ENCODE measurements around the gene CFAP65.

The CFAP65 gene

GRCh38 chr2:219021591-219021990 is 19.7 kb downstream of the CFAP65 start:
- Histone ChIP-seq H3K27ac (ENCODE audit: low read depth, low read length, severe bottlenecking) (no peak overlapping the region), H3K4me1 (ENCODE audit: control insufficient read depth, insufficient read depth, low read length, poor library complexity, severe bottlenecking) (no peaks in the 10 kb centered on the region), H3K4me3 (ENCODE audit: extremely low read depth, insufficient read depth, low read length, poor library complexity, severe bottlenecking) (no peak overlapping the region), H3K36me3 (ENCODE audit: control insufficient read depth, insufficient read depth, low read length) (no peaks in the 10 kb centered on the region), H3K9me3 (ENCODE audit: control insufficient read depth, low read length) (no peaks in the 10 kb centered on the region)
- WGBS, 2 experiments (ENCODE audit: insufficient coverage in 2 of 2): 80 to 90% methylated on average over 8 to 9 of the region's 9 CpGs

GRCh38 chr2:219020604-219021365 is 20.5 kb downstream of the CFAP65 start:
- Histone ChIP-seq H3K9me3 (ENCODE audit: control insufficient read depth, low read length) (no peaks in the 10 kb centered on the region), H3K36me3 (ENCODE audit: control insufficient read depth, insufficient read depth, low read length) (no peaks in the 10 kb centered on the region), H3K27ac (ENCODE audit: low read depth, low read length, severe bottlenecking) (no peak overlapping the region), H3K4me3 (ENCODE audit: extremely low read depth, insufficient read depth, low read length, poor library complexity, severe bottlenecking) (no peak overlapping the region), H3K4me1 (ENCODE audit: control insufficient read depth, insufficient read depth, low read length, poor library complexity, severe bottlenecking) (no peaks in the 10 kb centered on the region)
- 85 to 88% methylated on average over 6 to 7 of the region's 11 CpGs for WGBS, 2 experiments (ENCODE audit: insufficient coverage in 2 of 2)

DNA sequence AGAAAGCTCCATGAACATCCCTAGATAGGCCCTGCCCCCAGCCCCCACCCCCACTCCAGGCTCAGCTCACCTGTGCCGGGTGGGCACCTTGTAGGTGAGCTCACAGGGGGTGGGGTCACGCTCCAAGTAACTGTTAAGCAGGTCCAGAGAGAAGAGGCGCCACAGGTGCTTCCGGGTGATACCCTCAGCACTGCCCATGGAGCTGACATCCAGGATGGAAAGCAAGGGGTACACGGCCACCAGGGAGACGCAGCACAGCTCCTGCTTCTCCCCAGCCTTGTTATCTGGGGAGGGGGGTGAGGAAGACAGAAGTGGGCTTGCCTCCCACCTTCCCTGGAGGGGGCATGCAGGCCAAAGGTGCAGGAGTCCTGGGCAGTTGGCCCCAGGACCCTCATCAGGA is 21.9 kb downstream of the CFAP65 start:
- Histone ChIP-seq H3K9me3 (ENCODE audit: control insufficient read depth, low read length) (no peaks in the 10 kb centered on the region), H3K27ac (ENCODE audit: low read depth, low read length, severe bottlenecking) (no peak overlapping the region), H3K4me3 (ENCODE audit: extremely low read depth, insufficient read depth, low read length, poor library complexity, severe bottlenecking) (no peak overlapping the region), H3K4me1 (ENCODE audit: control insufficient read depth, insufficient read depth, low read length, poor library complexity, severe bottlenecking) (no peaks in the 10 kb centered on the region), H3K36me3 (ENCODE audit: control insufficient read depth, insufficient read depth, low read length) (no peaks in the 10 kb centered on the region)
- 75 to 81% methylated on average over 5 to 6 of the region's 6 CpGs for WGBS, 2 experiments (ENCODE audit: insufficient coverage in 2 of 2)

DNA sequence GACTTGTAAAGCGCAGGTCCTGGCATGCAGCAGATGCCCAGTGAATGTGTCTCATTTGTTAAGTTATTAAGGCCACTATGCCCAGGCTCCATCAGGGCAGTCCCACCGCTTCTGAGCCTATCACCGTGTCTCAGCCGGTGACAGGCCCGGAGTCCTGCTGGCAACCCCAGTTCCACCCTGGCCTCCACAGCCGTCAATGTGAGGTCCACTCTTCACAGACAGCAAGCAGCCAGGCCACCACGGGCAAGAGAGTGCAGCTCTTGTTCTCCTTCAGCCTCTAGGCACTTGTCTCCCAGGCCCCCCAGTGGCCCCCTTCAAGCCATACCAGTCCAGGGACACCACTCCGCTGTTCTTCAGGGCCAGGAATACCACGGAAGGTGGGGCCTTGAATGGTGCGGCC is 22.6 kb downstream of the CFAP65 start:
- no peaks in the 10 kb centered on the region for H3K36me3 ChIP-seq (ENCODE audit: control insufficient read depth, insufficient read depth, low read length)
- no peak overlapping the region for H3K27ac ChIP-seq (ENCODE audit: low read depth, low read length, severe bottlenecking)
- no peaks in the 10 kb centered on the region for H3K4me1 ChIP-seq (ENCODE audit: control insufficient read depth, insufficient read depth, low read length, poor library complexity, severe bottlenecking)
- WGBS, 2 experiments (ENCODE audit: insufficient coverage in 2 of 2): 87 to 92% methylated on average over 10 of the region's 10 CpGs
- H3K4me3 ChIP-seq (ENCODE audit: extremely low read depth, insufficient read depth, low read length, poor library complexity, severe bottlenecking): no peak overlapping the region
- no peaks in the 10 kb centered on the region for H3K9me3 ChIP-seq (ENCODE audit: control insufficient read depth, low read length)

DNA sequence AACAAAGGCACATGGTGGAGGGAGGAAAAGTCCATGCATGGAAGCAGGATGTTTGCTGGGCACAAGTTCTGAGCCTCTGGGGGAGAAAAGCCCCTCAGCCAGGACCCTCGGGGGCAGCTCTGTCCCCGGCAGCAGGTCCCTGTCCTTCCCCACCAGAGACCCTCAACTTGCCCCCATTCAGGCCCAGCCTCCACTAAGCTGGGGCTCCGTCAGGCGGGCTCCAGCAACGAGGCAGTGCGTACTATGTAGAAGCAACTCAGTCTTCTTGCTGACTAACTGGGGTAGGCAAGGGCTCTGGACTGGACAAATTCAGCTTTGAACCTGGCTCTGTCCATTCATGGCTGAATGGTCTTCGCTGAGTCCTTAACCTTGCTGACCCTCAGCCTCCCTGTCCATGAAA is 23.0 kb downstream of the CFAP65 start:
- 78 to 95% methylated on average over 5 to 7 of the region's 7 CpGs for WGBS, 2 experiments (ENCODE audit: insufficient coverage in 2 of 2)
- no peaks in the 10 kb centered on the region for H3K36me3 ChIP-seq (ENCODE audit: control insufficient read depth, insufficient read depth, low read length)
- no peak overlapping the region for H3K4me3 ChIP-seq (ENCODE audit: extremely low read depth, insufficient read depth, low read length, poor library complexity, severe bottlenecking)
- H3K27ac ChIP-seq (ENCODE audit: low read depth, low read length, severe bottlenecking): no peak overlapping the region
- no peaks in the 10 kb centered on the region for H3K4me1 ChIP-seq (ENCODE audit: control insufficient read depth, insufficient read depth, low read length, poor library complexity, severe bottlenecking)
- H3K9me3 ChIP-seq (ENCODE audit: control insufficient read depth, low read length): no peaks in the 10 kb centered on the region

DNA sequence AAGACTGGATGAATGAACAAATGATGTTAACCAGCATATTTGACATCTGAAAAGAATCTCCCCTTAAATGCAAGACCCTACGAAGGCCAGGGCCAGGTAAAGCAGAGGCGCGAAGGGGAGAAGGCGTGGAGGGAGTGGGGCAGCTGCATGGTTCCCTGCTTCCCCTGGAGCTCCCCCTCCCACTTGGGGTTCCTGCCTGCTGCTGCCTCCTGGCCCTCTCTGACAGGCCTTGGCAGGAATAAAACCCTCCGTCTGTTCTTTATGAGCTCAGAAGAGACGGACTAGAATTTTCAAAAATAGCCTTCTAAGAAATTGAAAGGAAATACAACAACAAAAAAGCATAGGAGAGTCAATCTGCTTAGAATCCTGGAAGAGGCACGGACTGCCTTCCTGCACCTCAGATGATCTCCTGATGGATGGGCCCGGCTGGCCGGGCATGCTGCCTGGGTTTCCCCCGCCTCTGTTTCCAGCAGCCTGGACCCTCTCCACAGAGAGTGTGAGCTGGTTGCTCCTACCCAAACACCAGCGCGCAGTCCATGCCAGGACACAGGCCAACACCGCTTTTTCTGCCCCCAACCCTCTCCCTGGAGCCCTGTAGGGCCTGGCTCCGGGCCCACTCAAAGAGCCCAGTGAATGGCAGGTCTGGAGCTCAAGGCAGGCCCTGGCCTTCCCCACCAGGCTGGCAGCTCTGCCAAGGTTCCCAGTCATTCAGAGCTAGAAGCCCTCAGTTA is 23.9 kb downstream of the CFAP65 start:
- H3K4me1 ChIP-seq (ENCODE audit: control insufficient read depth, insufficient read depth, low read length, poor library complexity, severe bottlenecking): no peaks in the 10 kb centered on the region
- H3K4me3 ChIP-seq (ENCODE audit: extremely low read depth, insufficient read depth, low read length, poor library complexity, severe bottlenecking): no peak overlapping the region
- H3K27ac ChIP-seq (ENCODE audit: low read depth, low read length, severe bottlenecking): no peak overlapping the region
- WGBS, 2 experiments (ENCODE audit: insufficient coverage in 2 of 2): 84 to 88% methylated on average over 8 to 9 of the region's 14 CpGs
- no peaks in the 10 kb centered on the region for H3K9me3 ChIP-seq (ENCODE audit: control insufficient read depth, low read length)
- H3K36me3 ChIP-seq (ENCODE audit: control insufficient read depth, insufficient read depth, low read length): no peaks in the 10 kb centered on the region

- Histone ChIP-seq H3K9me3 (ENCODE audit: control insufficient read depth, low read length) (no peaks in the 10 kb centered on the region), H3K36me3 (ENCODE audit: control insufficient read depth, insufficient read depth, low read length) (no peaks in the 10 kb centered on the region), H3K4me1 (ENCODE audit: control insufficient read depth, insufficient read depth, low read length, poor library complexity, severe bottlenecking) (no peaks in the 10 kb centered on the region), H3K4me3 (ENCODE audit: extremely low read depth, insufficient read depth, low read length, poor library complexity, severe bottlenecking) (no peak overlapping the region), H3K27ac (ENCODE audit: low read depth, low read length, severe bottlenecking) (no peak overlapping the region)
- 90 to 93% methylated on average over 9 to 11 of the region's 11 CpGs for whole genome bisulfite sequencing, 2 experiments (ENCODE audit: insufficient coverage in 2 of 2)
These were observed 24.6 kb downstream of the CFAP65 start for GRCh38 chr2:219016721-219017120.

DNA sequence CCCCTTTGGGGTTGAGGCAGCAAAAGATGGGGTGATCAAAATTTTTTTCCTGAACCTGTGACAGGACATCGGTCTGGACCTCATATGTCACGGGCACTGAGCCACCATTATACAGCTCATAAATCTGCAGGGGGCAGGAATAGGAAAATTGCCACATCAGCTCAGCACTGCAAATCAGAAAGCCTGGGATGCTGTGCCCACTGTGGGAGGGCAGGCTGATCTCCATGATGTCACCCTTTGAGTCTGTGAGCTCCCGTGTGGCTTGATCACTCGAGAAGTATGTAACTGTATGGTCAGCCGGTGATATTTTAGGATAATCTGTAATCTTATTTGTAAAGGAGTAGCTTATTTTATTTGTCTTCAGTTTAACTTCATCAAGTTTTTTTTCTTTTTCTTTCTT is 30.4 kb downstream of the CFAP65 start:
- Histone ChIP-seq H3K27ac (ENCODE audit: low read depth, low read length, severe bottlenecking) (no peak overlapping the region), H3K36me3 (ENCODE audit: control insufficient read depth, insufficient read depth, low read length) (no peaks in the 10 kb centered on the region), H3K9me3 (ENCODE audit: control insufficient read depth, low read length) (no peaks in the 10 kb centered on the region), H3K4me3 (ENCODE audit: extremely low read depth, insufficient read depth, low read length, poor library complexity, severe bottlenecking) (no peak overlapping the region), H3K4me1 (ENCODE audit: control insufficient read depth, insufficient read depth, low read length, poor library complexity, severe bottlenecking) (no peaks in the 10 kb centered on the region)
- 94 to 100% methylated on average over 2 of the region's 5 CpGs for WGBS, 2 experiments (ENCODE audit: insufficient coverage in 2 of 2)

DNA sequence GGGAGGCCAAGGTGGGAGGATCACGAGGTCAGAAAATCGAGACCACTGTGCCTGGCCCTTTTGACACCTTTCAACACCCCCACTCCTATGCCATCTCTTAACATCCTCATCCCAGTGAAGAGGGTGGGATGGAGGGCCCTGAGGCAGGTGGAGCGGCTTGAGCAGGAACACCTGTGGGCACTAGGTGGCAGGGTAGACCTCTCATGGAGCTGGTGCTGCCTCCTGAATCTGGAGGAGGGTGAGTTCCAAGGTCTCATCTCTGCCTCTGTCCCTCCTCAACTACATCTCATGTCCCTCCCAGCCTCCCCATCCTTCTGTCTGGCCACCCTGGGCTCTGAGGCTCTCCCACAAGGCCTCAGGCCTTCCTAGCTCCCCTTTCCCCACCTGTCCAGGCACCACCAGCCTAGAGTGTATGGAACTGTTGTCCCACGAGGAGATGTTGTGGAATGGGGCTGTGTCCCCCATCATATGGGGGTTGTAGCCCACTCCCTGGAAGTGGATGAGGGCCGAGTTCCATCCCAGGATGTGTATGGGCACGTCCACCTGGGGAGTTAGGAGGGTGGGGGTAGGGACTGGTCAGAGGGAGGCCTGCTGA is 31.1 kb downstream of the CFAP65 start:
- H3K27ac ChIP-seq (ENCODE audit: low read depth, low read length, severe bottlenecking): no peak overlapping the region
- no peaks in the 10 kb centered on the region for H3K4me1 ChIP-seq (ENCODE audit: control insufficient read depth, insufficient read depth, low read length, poor library complexity, severe bottlenecking)
- 22 to 25% methylated on average over 3 of the region's 6 CpGs for WGBS, 2 experiments (ENCODE audit: insufficient coverage in 2 of 2)
- H3K4me3 ChIP-seq (ENCODE audit: extremely low read depth, insufficient read depth, low read length, poor library complexity, severe bottlenecking): no peak overlapping the region
- H3K36me3 ChIP-seq (ENCODE audit: control insufficient read depth, insufficient read depth, low read length): no peaks in the 10 kb centered on the region
- no peaks in the 10 kb centered on the region for H3K9me3 ChIP-seq (ENCODE audit: control insufficient read depth, low read length)

- H3K9me3 ChIP-seq (ENCODE audit: control insufficient read depth, low read length): no peaks in the 10 kb centered on the region
- no peaks in the 10 kb centered on the region for H3K4me1 ChIP-seq (ENCODE audit: control insufficient read depth, insufficient read depth, low read length, poor library complexity, severe bottlenecking)
- H3K36me3 ChIP-seq (ENCODE audit: control insufficient read depth, insufficient read depth, low read length): no peaks in the 10 kb centered on the region
- no peak overlapping the region for H3K27ac ChIP-seq (ENCODE audit: low read depth, low read length, severe bottlenecking)
- 33% methylated on average over 1 of the region's 2 CpGs; no CpG with 5 or more reads in 1 of the 2 experiments for WGBS, 2 experiments (ENCODE audit: insufficient coverage in 2 of 2)
- H3K4me3 ChIP-seq (ENCODE audit: extremely low read depth, insufficient read depth, low read length, poor library complexity, severe bottlenecking): no peak overlapping the region
These were observed 32.0 kb downstream of the CFAP65 start for GRCh38 chr2:219009294-219009693.

- Histone ChIP-seq H3K9me3 (ENCODE audit: control insufficient read depth, low read length) (no peaks in the 10 kb centered on the region), H3K4me1 (ENCODE audit: control insufficient read depth, insufficient read depth, low read length, poor library complexity, severe bottlenecking) (peaks cover 14% of the 10 kb centered on the region), H3K36me3 (ENCODE audit: control insufficient read depth, insufficient read depth, low read length) (no peaks in the 10 kb centered on the region), H3K27ac (ENCODE audit: low read depth, low read length, severe bottlenecking) (no peak overlapping the region), H3K4me3 (ENCODE audit: extremely low read depth, insufficient read depth, low read length, poor library complexity, severe bottlenecking) (no peak overlapping the region)
- WGBS, 2 experiments (ENCODE audit: insufficient coverage in 2 of 2): 79 to 87% methylated on average over 2 to 3 of the region's 3 CpGs
These were observed 37.3 kb downstream of the CFAP65 start for GRCh38 chr2:219003979-219004378.
